Measurements from ENCODE around the gene SPTBN1.
A peak's percentile ranks its signal among the peaks of the same experiment; 100 is the strongest.

The SPTBN1 gene

GRCh38 chr2:54432251-54433015 lies 23.7 kb upstream of the SPTBN1 start:
- no peak for DNase-seq (ENCODE audit: low read depth in 4 of 4, low spot score in 1 of 4)

DNA sequence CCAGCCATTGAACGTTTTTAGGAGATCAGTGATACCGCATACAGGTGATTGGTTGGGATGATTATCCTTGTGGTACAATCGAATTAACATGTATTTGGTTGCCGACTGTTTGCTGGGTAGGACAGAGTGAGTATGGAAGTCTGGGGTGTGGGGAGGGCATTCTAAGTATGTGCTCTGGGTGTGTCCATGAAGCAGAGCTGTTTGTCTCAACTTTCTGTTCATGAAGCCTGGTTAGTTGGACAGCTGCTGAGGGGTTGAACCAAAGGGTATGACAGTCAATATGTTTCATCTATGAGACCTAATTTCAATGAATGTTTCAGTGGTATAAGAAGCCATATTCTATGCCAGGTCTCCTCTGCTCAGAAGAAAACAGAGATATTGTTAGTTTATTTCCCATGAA lies 21.9 kb upstream of the SPTBN1 start:
- no peak for DNase-seq (ENCODE audit: low read depth in 4 of 4, low spot score in 1 of 4)

- no peak for DNase-seq (ENCODE audit: low read depth in 4 of 4, low spot score in 1 of 4)
These were observed 21.4 kb upstream of the SPTBN1 start for GRCh38 chr2:54434711-54435110.

GRCh38 chr2:54435325-54436226 lies 20.6 kb upstream of the SPTBN1 start:
- DNase-seq (ENCODE audit: low read depth in 4 of 4, low spot score in 1 of 4) = no peak

- DNase-seq (ENCODE audit: low read depth in 4 of 4, low spot score in 1 of 4) = no peak
These were observed 18.5 kb upstream of the SPTBN1 start for GRCh38 chr2:54437588-54437987.

GRCh38 chr2:54438271-54438670 lies 17.9 kb upstream of the SPTBN1 start:
- no peak for DNase-seq (ENCODE audit: low read depth in 4 of 4, low spot score in 1 of 4)

- DNase-seq (ENCODE audit: low read depth in 4 of 4, low spot score in 1 of 4) = no peak
These were observed 16.5 kb upstream of the SPTBN1 start for GRCh38 chr2:54439582-54439981.

GRCh38 chr2:54440050-54440449 lies 16.1 kb upstream of the SPTBN1 start:
- no peak for DNase-seq (ENCODE audit: low read depth in 4 of 4, low spot score in 1 of 4)

DNA sequence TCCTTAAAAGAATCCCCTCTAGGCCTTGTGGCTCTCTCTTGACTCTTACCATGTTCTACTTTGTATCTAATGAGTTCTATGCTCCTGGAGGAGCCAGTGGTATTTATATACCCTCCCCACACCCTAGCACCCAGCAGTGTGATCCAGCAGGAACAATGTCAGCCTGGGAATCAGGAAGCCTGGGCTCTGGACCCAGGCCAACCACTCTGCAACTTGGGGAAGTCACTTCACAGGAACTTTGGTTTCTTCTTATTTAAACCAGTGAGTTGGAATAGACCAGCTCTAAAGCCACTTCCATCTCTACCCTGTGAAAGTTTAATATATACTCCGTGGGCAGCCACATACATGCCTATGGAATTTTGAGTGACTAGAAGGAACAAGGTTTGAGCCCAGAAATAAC lies 11.6 kb upstream of the SPTBN1 start:
- no peak for DNase-seq (ENCODE audit: low read depth in 4 of 4, low spot score in 1 of 4)

DNA sequence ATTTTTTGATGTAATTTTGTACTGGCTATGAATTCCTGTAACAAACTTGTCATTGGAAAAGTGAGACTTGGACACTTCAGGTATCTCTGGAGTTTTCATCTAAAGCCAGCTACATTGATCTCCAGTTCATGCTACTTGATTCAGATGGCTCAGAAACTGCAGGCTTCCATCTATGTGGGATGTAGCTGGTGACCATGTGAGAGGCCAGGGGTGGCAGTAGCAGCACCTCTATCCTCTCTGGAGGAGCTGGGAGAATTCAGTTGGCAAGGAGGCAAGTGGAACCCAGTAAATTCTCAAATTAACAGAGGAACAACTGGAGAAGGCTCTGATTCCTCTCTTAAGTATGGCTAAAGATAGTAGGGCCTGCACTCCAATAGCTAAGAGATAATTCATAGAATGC lies 10.0 kb upstream of the SPTBN1 start:
- no peak for DNase-seq (ENCODE audit: low read depth in 4 of 4, low spot score in 1 of 4)

DNA sequence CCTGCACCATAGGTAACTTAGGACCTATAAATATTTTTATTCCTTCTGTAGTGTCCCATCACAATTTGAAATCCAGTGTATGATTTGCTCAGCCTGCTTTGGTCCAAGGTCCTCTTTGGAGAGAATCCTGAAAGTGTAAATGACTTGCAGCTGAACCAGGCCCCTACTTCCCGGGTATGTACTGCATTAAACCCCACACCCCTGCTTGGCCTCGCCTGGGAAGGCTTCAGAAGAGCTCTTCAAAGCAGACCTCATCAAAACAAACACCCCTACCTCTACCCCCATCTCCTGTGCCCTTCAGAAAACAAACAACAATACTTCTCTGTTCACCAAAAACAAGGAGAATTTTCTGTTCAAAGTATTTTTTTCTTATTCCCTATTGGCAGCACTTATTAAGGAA lies 9.5 kb upstream of the SPTBN1 start:
- no peak for DNase-seq (ENCODE audit: low read depth in 4 of 4, low spot score in 1 of 4)

- no peak for DNase-seq (ENCODE audit: low read depth in 4 of 4, low spot score in 1 of 4)
These were observed 1.5 kb upstream of the SPTBN1 start for GRCh38 chr2:54454548-54455130.

DNA sequence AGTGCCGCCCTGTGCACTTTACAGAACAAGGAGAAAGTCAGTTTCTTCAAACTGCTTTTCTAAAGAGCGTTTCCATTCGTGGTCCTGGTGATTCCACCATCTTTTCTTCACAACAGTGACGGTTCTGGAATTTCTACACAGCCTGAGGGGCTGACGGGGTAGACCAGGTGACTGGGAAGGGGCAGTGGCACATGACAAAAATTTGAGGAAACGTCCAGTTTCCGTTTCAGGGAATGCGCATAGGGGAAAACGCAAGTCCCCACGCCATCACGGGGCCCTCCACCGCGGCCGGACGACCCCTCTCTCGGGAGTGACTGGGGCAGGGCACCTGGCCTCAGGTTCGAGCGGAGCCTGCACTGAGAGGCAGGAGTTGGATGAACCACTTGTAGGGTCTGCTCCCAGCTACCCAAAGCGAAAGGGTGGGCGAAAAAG lies 980 bp upstream of the SPTBN1 start:
- no peak for DNase-seq (ENCODE audit: low read depth in 4 of 4, low spot score in 1 of 4)

- DNase-seq (ENCODE audit: low read depth in 4 of 4, low spot score in 1 of 4) = no peak
These were observed 160 bp downstream of the SPTBN1 start for GRCh38 chr2:54456362-54456611.

DNA sequence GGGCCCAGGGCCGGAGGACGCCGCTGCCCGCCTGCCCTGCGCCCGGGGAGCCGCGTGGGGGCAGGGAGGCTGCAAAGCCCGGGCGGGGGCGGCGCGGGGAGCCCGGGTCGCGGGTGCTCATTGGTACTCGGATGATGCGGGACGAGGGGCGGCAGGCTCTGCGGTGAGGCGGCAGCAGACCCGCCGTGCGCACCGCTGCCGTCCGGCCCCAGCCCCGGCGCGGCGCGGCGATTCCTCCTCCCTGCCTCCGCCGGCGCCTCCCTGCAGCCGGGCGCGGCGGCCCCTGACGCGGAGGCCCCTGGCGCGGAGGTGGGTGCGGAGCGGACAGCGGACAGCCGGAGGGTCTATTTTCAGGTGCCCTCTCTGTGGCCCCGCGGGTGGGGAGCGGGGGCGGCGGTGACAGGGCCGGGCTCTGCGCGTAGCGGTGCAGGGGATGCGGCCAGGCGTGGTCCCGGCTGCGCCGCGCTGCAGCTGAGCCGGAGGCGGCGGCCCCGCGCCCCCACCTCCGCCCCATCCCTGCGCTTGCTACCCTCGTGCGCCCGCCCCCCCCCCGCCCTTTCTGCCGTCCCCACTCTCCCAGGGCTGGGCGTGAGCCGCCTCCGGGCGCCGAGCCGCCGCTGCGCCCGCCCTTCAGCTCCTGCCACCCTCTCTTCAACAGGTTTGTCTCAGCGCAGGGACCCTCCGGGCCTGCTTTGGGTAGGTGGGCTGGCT lies 640 bp downstream of the SPTBN1 start:
- peak in 1 of 4 experiments; percentile 3 for DNase-seq (ENCODE audit: low read depth in 4 of 4, low spot score in 1 of 4)

DNA sequence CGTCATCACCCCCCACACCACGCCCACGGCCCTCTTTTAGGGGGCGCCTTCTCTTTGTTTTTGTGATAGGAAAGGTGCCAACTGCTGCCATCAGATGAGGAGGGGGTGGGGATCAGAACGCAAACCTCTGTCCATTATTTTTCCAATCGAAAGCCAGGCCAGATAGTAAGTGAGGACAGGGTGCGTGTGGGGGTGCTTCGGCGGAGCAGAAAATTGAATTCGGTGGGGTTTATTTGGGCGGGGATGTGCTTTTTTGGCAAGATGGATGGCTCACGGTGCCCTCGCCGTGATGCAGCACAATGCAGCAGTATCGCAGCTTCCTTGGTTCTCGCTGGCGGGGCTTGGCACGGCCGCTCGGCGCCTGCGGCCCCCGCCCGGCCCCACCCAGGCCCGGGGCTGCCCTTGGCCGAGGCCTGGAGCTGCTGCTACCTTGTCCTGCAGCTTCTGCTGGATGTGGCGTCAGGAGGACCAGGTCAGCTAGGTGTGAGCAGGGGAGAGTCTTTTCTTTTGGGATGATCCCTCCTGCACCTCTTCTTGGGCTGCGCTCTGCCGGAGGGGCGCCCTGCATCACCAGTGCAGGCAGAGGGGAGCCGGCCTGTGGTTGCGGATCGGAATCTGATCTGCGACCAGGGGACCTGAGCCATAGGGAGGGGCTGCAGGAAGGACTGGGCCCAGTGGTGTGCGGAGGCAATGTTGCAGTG lies 1.3 kb downstream of the SPTBN1 start:
- peak in 1 of 4 experiments; percentile 2 for DNase-seq (ENCODE audit: low read depth in 4 of 4, low spot score in 1 of 4)

- DNase-seq (ENCODE audit: low read depth in 4 of 4, low spot score in 1 of 4) = no peak
These were observed 2.9 kb downstream of the SPTBN1 start for GRCh38 chr2:54459037-54459441.

DNA sequence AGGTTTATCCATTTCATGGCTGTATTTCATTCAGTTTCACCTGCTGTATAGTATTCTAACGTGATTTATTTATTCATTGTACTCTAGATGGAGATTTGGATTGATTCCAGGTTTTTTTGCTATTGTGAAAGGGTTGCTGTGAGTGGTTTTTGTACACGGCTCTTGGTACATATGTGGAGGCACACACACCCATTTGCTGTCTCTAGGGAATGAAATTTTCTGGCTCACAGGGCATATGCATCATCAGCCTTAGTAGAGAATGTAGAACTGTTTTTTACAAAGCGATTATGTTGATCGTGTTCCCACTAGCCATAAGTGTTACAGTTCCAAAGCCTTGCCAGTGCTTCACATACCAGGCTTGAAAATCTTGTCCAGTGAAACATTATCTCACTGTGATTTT lies 5.1 kb downstream of the SPTBN1 start:
- no peak for DNase-seq (ENCODE audit: low read depth in 4 of 4, low spot score in 1 of 4)

GRCh38 chr2:54464341-54464740 lies 8.2 kb downstream of the SPTBN1 start:
- DNase-seq (ENCODE audit: low read depth in 4 of 4, low spot score in 1 of 4) = no peak

DNA sequence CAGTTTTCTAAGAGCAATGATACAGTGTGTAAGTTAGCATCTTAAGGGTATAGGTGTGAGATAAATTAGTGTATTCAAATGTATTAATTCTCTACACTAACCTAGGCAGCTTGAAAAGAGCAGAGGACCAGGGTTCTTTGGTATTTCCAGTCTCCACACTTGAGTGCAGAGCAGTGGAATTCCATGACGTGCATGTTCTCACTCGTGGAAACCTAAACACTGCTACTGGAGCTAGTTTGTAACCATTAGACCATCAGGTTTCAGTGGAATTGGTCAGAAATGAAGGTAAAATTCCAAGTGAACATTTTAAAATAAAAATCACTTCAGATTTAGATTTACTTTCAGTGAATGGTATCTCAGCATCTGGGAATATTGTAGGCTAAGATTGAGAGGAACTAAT lies 9.0 kb downstream of the SPTBN1 start:
- no peak for DNase-seq (ENCODE audit: low read depth in 4 of 4, low spot score in 1 of 4)

GRCh38 chr2:54466870-54467269 lies 10.7 kb downstream of the SPTBN1 start:
- DNase-seq (ENCODE audit: low read depth in 4 of 4, low spot score in 1 of 4) = no peak

Data from stimulated activated CD4-positive, alpha-beta T cell treated with anti-CD3 and anti-CD28 coated beads, Interleukin-1b, Interleukin-23, amount 100 ng/mL, for 24 hours (primary cell).